Endothelial cell of umbilical vein (primary cell): ENCODE data around the gene SP1. TPM values are rescaled to one million over a fixed set of nuclear protein-coding genes. Genes with fewer than 3 reads are reported as not detected.

ENCODE experiments used
- BruUV-seq: library from RNA; stranded (reverse); fragments of 400-500 nt; replicated peaks from 2 replicates; lab custom pipeline; 2021; lab: Mats Ljungman, UMichigan
- CTCF ChIA-PET: fragments of 300-600, 350-600 bp; sonication (Branson Sonifier 250); formaldehyde crosslinking; loops from one replicate; lab custom pipeline; 2021; ENCODE audit warnings: antibody characterized with exemption, inconsistent platforms; lab: Charles Lee
- POLR2A ChIA-PET: fragments of 300-600, 350-600 bp; sonication (Branson Sonifier 250); formaldehyde crosslinking; loops from one replicate; lab custom pipeline; 2021; ENCODE audit warnings: antibody characterized with exemption, inconsistent platforms; lab: Charles Lee
- DNase-seq: peaks from one replicate; pipeline ENCODE4 v3.0.0-alpha.2; 2011; ENCODE audit warnings: low read depth, low spot score
- FAIRE-seq: peaks from 2 replicates; lab custom pipeline; 2011; peaks lifted over from hg19 to GRCh38; lab: Jason Lieb, UNC
- H2AFZ ChIP-seq: 2 replicates; pipeline ENCODE4 v1.6.0; 2012; ENCODE audit warnings: low read depth, low read length, control low read depth, inconsistent platforms
- H3K27ac ChIP-seq: 2 replicates; pipeline ENCODE4 v1.5.1; 2011; ENCODE audit warnings: low read depth, mild to moderate bottlenecking, control low read depth, low read length, moderate library complexity; ENCODE audit not compliant: insufficient read depth
- H3K27me3 ChIP-seq, 2 experiments: 2 replicates each; pipeline versions ENCODE4 v1.6.0 to v1.6.1; 2011; ENCODE audit warnings: low read length in 2 of 2, mixed read lengths in 1 of 2; ENCODE audit not compliant: control insufficient read depth in 2 of 2, insufficient read depth in 2 of 2
- H3K36me3 ChIP-seq, 2 experiments: 2 replicates in 1 of 2; 3 replicates in 1 of 2; pipeline ENCODE4 v1.5.1; 2011; ENCODE audit warnings: low read length in 2 of 2, mild to moderate bottlenecking in 1 of 2, moderate library complexity in 1 of 2; ENCODE audit not compliant: control insufficient read depth in 2 of 2, insufficient read depth in 2 of 2; ENCODE audit errors: extremely low read depth in 1 of 2
- H3K4me1 ChIP-seq: 3 replicates; pipeline ENCODE4 v1.5.1; 2011; ENCODE audit warnings: mild to moderate bottlenecking, low read length; ENCODE audit not compliant: control insufficient read depth, insufficient read depth; ENCODE audit errors: extremely low read depth
- H3K4me2 ChIP-seq: 2 replicates; pipeline ENCODE4 v1.6.1; 2011; ENCODE audit warnings: low read length, control low read depth, mixed read lengths; ENCODE audit not compliant: insufficient read depth
- H3K4me3 ChIP-seq, 3 experiments: fragments of 200-600 bp in 1 of 3; sonication (generic), shearing (Covaris generic) in 1 of 3; replicated peaks in 1 of 3; 2 replicates each; pipeline ENCODE4 v1.5.1; 2011 to 2016; ENCODE audit warnings: control low read depth in 3 of 3, low read length in 3 of 3, mild to moderate bottlenecking in 2 of 3, inconsistent platforms in 1 of 3, low read depth in 1 of 3, moderate library complexity in 1 of 3; ENCODE audit not compliant: insufficient read depth in 1 of 3
- H3K79me2 ChIP-seq: 2 replicates; pipeline ENCODE4 v1.6.0; 2012; ENCODE audit warnings: low read length, inconsistent platforms; ENCODE audit not compliant: control insufficient read depth, insufficient read depth
- H3K9ac ChIP-seq: replicated peaks from 2 replicates; pipeline ENCODE3; 2011; ENCODE audit warnings: low read length, control low read depth; ENCODE audit not compliant: insufficient read depth; ENCODE audit errors: extremely low read depth
- H3K9me1 ChIP-seq: replicated peaks from 3 replicates; pipeline ENCODE4 v1.6.0; 2011; ENCODE audit warnings: mild to moderate bottlenecking, low read length; ENCODE audit not compliant: control insufficient read depth, insufficient read depth; ENCODE audit errors: extremely low read depth
- H3K9me3 ChIP-seq: replicated peaks from 2 replicates; pipeline ENCODE4 v1.5.1; 2012; ENCODE audit warnings: low read length, inconsistent platforms; ENCODE audit not compliant: control insufficient read depth, insufficient read depth
- H4K20me1 ChIP-seq: replicated peaks from 2 replicates; pipeline ENCODE3; 2011; ENCODE audit warnings: mild to moderate bottlenecking, low read length; ENCODE audit not compliant: control insufficient read depth, insufficient read depth; ENCODE audit errors: extremely low read depth
- CTCF ChIP-seq, 2 donors: IDR thresholded peaks; 1 replicate in 1 of 2; 2 replicates in 1 of 2; pipeline ENCODE4 v1.5.1; 2011; ENCODE audit warnings: low read length in 2 of 2, mild to moderate bottlenecking in 2 of 2, moderate library complexity in 2 of 2, control low read depth in 1 of 2, inconsistent platforms in 1 of 2, low read depth in 1 of 2; ENCODE audit not compliant: insufficient read depth in 1 of 2; ENCODE audit errors: extremely low read depth in 1 of 2
- EZH2 ChIP-seq: IDR thresholded peaks from 2 replicates; pipeline ENCODE4 v1.6.1; 2012; ENCODE audit warnings: borderline replicate concordance, low read depth, mild to moderate bottlenecking, moderate library complexity, low read length, inconsistent platforms; ENCODE audit not compliant: severe bottlenecking
- FOS ChIP-seq: IDR thresholded peaks from 2 replicates; pipeline ENCODE4 v1.6.1; 2011; ENCODE audit warnings: mild to moderate bottlenecking, low read length, moderate library complexity, borderline replicate concordance; ENCODE audit not compliant: insufficient read depth
- GATA2 ChIP-seq: IDR thresholded peaks from 2 replicates; pipeline ENCODE4 v1.7.0; 2011; ENCODE audit warnings: low read depth, mild to moderate bottlenecking, moderate library complexity, mixed read lengths, low read length; ENCODE audit not compliant: insufficient read length, insufficient read depth
- JUN ChIP-seq: IDR thresholded peaks from 2 replicates; pipeline ENCODE4 v1.6.1; 2011; ENCODE audit warnings: borderline replicate concordance, low read depth; ENCODE audit not compliant: insufficient read length, insufficient read depth
- MYC ChIP-seq: IDR thresholded peaks from one replicate; pipeline ENCODE4 v1.6.1; 2011; ENCODE audit warnings: mild to moderate bottlenecking, low read depth, low read length
- POLR2A ChIP-seq: IDR thresholded peaks from 2 replicates; pipeline ENCODE4 v1.6.1; 2012; ENCODE audit warnings: low read depth, mild to moderate bottlenecking, control low read depth, low read length
- dilution Hi-C: fragments of 300-500 bp; cut with MboI; formaldehyde crosslinking; loops from one replicate; pipeline ENCODE4 v1.15.0; 2019; ENCODE audit warnings: low sequenced_read_pairs; ENCODE audit not compliant: extremely low pct_ligation_motif_present
- intact Hi-C: fragments of 100-400 bp; cut with micrococcal nuclease; formaldehyde crosslinking; loops from one replicate; pipeline ENCODE4 v1.10.0; 2022
- polyA plus RNA-seq, 4 experiments: library from polyadenylated mRNA; depleted of rRNA in 3 of 4; stranded (reverse) in 3 of 4; unstranded in 1 of 4; fragments of >200 nt; gene quantifications; 2 replicates each; pipeline versions ENCODE4 v1.2.1 to v1.2.3, GENCODE V29; 2011 to 2012; ENCODE audit warnings: missing spikeins in 1 of 4
- total RNA-seq: library from RNA; stranded (reverse); gene quantifications from 2 replicates; pipeline ENCODE4 v1.2.3, GENCODE V29; 2021

Gene SP1
- total and polyA plus RNA-seq, 2 donors (not counting 3 experiments of a cell fraction or from before 2014, with no cell fraction given) = 34.8 to 56.3 TPM

- Histone ChIP-seq H2AFZ (no peak overlapping the region), H3K27ac (no peak overlapping the region), H3K79me2 (no peaks in the 10 kb centered on the region), H4K20me1 (no peaks in the 10 kb centered on the region), H3K9me1 (no peaks in the 10 kb centered on the region), H3K9ac (no peak overlapping the region), H3K9me3 (no peaks in the 10 kb centered on the region), H3K27me3 (peaks cover 3 to 7% of the 10 kb centered on the region in 2 experiments), H3K36me3 (no peaks in the 10 kb centered on the region), H3K4me3 (no peak overlapping the region), H3K4me1 (peaks cover 13% of the 10 kb centered on the region), H3K4me2 (no peak overlapping the region)
- POLR2A ChIA-PET = no interaction called here
- intact Hi-C loops (no loop called here), dilution Hi-C loops (no loop called here)
- TF ChIP-seq FOS (no peak), MYC (no peak), POLR2A (no peak), EZH2 (no peak), JUN (no peak), GATA2 (no peak), CTCF (IDR thresholded peaks at IDR 0.05; ENCODE audit: extremely low read depth in 1 of 2, insufficient read depth in 1 of 2, low read depth in 1 of 2, low read length in 2 of 2) (no peak)
- FAIRE-seq = no peak
- no TSS peak for BruUV-seq
- DNase-seq = no peak
- CTCF ChIA-PET = interaction anchor here (4.0 to 4.5 kb wide), 3 partner anchors 9 to 78 kb away, joined by 27 to 225 read pairs (median 47); partner anchors contain the start of gene AAAS
Observed at GRCh38 chr12:53343449-53343848, 36.5 kb upstream of the SP1 start.
